Large intestine (tissue), 12 donors: ENCODE data around the gene TRAPPC13. TPM values are rescaled to one million over a fixed set of nuclear protein-coding genes. Genes with fewer than 3 reads are reported as not detected.
"Not testable (repeated sequence)": the region's sequence is repeated elsewhere in the genome, so short reads cannot be mapped to it uniquely, and the experiment has no call there.

Experiments
- DNase-seq, 2 donors: peaks; one replicate each; pipeline versions ENCODE4 v3.0.0 to v3.0.0-alpha.2; 2013
- H3K27ac ChIP-seq: one replicate; pipeline ENCODE4 v1.5.1; 2013; ENCODE audit warnings: low read length
- H3K27me3 ChIP-seq: 2 replicates; pipeline ENCODE4 v1.6.1; 2013; ENCODE audit warnings: low read length; ENCODE audit not compliant: control insufficient read depth, insufficient read depth
- H3K36me3 ChIP-seq: 2 replicates; pipeline ENCODE4 v1.6.1; 2013; ENCODE audit warnings: low read length; ENCODE audit not compliant: control insufficient read depth, insufficient read depth
- H3K4me1 ChIP-seq: one replicate; pipeline ENCODE4 v1.6.1; 2013; ENCODE audit warnings: low read length; ENCODE audit not compliant: control insufficient read depth, insufficient read depth
- H3K4me3 ChIP-seq: one replicate; pipeline ENCODE4 v1.5.1; 2013; ENCODE audit warnings: low read length
- H3K9me3 ChIP-seq: one replicate; pipeline ENCODE4 v1.6.1; 2013; ENCODE audit warnings: mild to moderate bottlenecking, low read depth, low read length, moderate library complexity; ENCODE audit not compliant: control insufficient read depth
- WGBS: methylation state at CpG from one replicate; pipeline ENCODE4 v1.1.5; 2013; ENCODE audit warnings: low lambda C conversion rate; ENCODE audit not compliant: insufficient coverage; 5-methylcytosine and 5-hydroxymethylcytosine counted together
- long read RNA-seq, 11 donors: transcript quantifications; one replicate each; lab custom pipeline, GENCODE V29; 2026
- polyA plus RNA-seq: library from polyadenylated mRNA; unstranded; fragments of 120-200 nt; gene quantifications from one replicate; pipeline ENCODE4 v1.2.1, GENCODE V29; 2013

The TRAPPC13 gene
- polyA plus RNA-seq = 22.4 TPM
- long read RNA-seq, donor 1, partial matches to known transcripts = 0 of 1 reads
- long read RNA-seq, donor 1, other reads (novel, unspliced or antisense) = 0 of 1 reads
- long read RNA-seq, donor 2, partial matches to known transcripts = 0 of 8 reads
- long read RNA-seq, donor 2, other reads (novel, unspliced or antisense) = 0 of 8 reads
- long read RNA-seq, donor 3, partial matches to known transcripts = 0 of 6 reads
- long read RNA-seq, donor 3, other reads (novel, unspliced or antisense) = 0 of 6 reads
- long read RNA-seq, donor 4 = 0 reads
- long read RNA-seq, donor 5, partial matches to known transcripts = 0 of 2 reads
- long read RNA-seq, donor 5, other reads (novel, unspliced or antisense) = 0 of 2 reads
- long read RNA-seq, donor 6, partial matches to known transcripts = 26 of 30 reads
- long read RNA-seq, donor 6, other reads (novel, unspliced or antisense) = 0 of 30 reads
- long read RNA-seq, donor 7, partial matches to known transcripts = 0 of 1 reads
- long read RNA-seq, donor 7, other reads (novel, unspliced or antisense) = 0 of 1 reads
- long read RNA-seq, donor 8, partial matches to known transcripts = 6 of 14 reads
- long read RNA-seq, donor 8, other reads (novel, unspliced or antisense) = 0 of 14 reads
- long read RNA-seq, donor 9, partial matches to known transcripts = 0 of 4 reads
- long read RNA-seq, donor 9, other reads (novel, unspliced or antisense) = 0 of 4 reads
- long read RNA-seq, donor 10, partial matches to known transcripts = 0 of 10 reads
- long read RNA-seq, donor 10, other reads (novel, unspliced or antisense) = 6 of 10 reads
- long read RNA-seq, donor 11 = 0 reads

DNA sequence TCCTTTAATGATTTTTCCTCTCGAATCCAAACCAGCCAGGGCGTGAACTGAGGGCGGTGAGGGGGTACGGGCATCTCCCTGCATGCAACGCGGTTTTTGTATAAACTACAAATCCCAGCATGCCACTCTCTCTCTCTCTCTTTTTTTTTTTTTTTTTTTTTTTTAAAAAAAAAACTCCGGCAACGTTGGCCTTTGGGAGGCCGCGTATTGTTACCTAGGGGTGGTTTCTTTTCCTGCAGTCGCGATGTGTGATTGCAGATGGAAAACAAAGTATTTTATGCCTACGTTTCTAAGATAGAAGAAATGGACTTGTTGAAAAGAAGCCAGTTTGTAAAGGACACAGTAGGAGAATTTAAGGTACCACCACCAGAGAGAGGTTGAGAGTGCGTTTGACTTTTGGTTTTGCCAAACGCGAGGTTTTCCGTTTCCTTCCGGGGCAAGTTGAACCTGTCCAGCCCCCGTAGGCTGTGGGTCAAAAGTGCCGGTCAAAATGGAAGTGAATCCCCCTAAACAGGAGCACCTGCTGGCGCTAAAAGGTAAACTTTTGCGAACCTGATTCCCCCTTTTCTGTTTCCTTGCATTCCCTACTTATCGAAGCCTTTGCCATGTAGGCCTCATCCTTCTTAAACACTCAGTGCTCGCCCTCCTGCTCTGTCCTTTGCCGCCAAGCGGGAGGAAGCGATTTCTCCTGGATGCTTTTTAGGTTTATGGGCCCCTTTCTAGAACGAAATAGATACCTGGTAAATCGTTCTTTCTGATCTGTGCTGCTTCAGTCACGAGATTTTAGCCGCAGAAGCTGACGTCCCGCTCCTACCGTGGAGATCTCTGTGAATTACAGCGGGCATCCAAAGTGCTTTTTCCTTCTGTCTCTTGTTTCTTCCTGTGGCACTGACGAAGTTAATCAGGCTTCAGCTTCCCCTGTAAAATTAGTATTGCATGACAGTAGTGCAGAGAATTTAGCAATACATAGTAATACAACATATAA, at the start of gene TRAPPC13, which contains the start of gene SHLD3:
TSS of gene TRAPPC13 (plus strand) at position 457 of the 985 bp plus-strand sequence. CDS start at position 491, 34 bp downstream.
TSS of gene SHLD3 (plus strand) at position 457 of the 985 bp plus-strand sequence. CDS start 4,561 bp downstream, outside the sequence.
- H3K4me1 ChIP-seq = peaks cover 4% of the 10 kb centered on the region
- peak within 1 kb of the TSS; percentile 88 for H3K4me3 ChIP-seq
- no peaks in the 10 kb centered on the region for H3K9me3 ChIP-seq
- WGBS = 0% methylated on average over 1 of the region's 36 CpGs
- H3K36me3 ChIP-seq = peaks cover 7% of the 10 kb centered on the region
- peak within 1 kb of the TSS; percentile 86 for H3K27ac ChIP-seq
- peak; percentile 84 to 96 for DNase-seq
- no peaks in the 10 kb centered on the region for H3K27me3 ChIP-seq

GRCh38 chr5:65577141-65577540, 47.7 kb upstream of the TRAPPC13 start:
- Histone ChIP-seq H3K9me3 (no peaks in the 10 kb centered on the region), H3K4me1 (no peaks in the 10 kb centered on the region), H3K27me3 (no peaks in the 10 kb centered on the region), H3K4me3 (no peak overlapping the region), H3K36me3 (peaks cover 42% of the 10 kb centered on the region), H3K27ac (no peak overlapping the region)
- DNase-seq = no peak

DNA sequence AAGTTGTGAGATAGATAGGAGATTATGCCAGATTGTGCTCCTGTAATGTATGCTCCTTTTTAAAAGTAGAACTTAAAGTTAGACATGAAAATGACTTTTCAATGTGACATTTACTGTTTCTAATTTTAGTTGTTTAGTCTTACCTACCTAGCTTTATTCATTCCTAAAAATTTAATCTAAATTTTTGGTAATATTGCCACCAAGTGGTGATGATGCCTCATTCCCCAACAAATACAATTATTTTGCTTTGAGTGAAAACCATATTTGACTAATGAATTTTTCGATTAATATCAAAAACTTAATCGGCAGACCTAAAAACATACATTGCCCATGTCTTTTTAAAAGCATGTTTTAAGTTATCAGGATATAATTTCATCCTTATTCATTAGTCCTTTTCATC, 36.1 kb upstream of the TRAPPC13 start:
- Histone ChIP-seq H3K27ac (no peak overlapping the region), H3K27me3 (no peaks in the 10 kb centered on the region), H3K9me3 (no peaks in the 10 kb centered on the region), H3K36me3 (peaks cover 55% of the 10 kb centered on the region), H3K4me1 (no peaks in the 10 kb centered on the region), H3K4me3 (no peak overlapping the region)
- no peak for DNase-seq
- 100% methylated on average over 2 of the region's 2 CpGs for whole genome bisulfite sequencing

GRCh38 chr5:65601761-65602160, 23.1 kb upstream of the TRAPPC13 start:
- H3K9me3 ChIP-seq, DNase-seq, H3K27ac ChIP-seq, H3K4me3 ChIP-seq, H3K27me3 ChIP-seq, H3K4me1 ChIP-seq: not testable (repeated sequence)
- WGBS = no CpG with 5 or more reads among the region's 1 CpG
- peaks cover 58% of the 10 kb centered on the region for H3K36me3 ChIP-seq

GRCh38 chr5:65611524-65611923, 13.3 kb upstream of the TRAPPC13 start:
- peaks cover 9% of the 10 kb centered on the region for H3K4me1 ChIP-seq
- DNase-seq = peak; percentile 87 to 92
- H3K27ac ChIP-seq = peak overlapping the region; percentile 80
- 40% methylated on average over 1 of the region's 3 CpGs for WGBS
- peaks cover 46% of the 10 kb centered on the region for H3K36me3 ChIP-seq
- no peak overlapping the region for H3K4me3 ChIP-seq
- no peaks in the 10 kb centered on the region for H3K9me3 ChIP-seq
- H3K27me3 ChIP-seq = no peaks in the 10 kb centered on the region

- peak overlapping the region; percentile 80 for H3K27ac ChIP-seq
Measured at GRCh38 chr5:65612298-65612907, 12.4 kb upstream of the TRAPPC13 start.

DNA sequence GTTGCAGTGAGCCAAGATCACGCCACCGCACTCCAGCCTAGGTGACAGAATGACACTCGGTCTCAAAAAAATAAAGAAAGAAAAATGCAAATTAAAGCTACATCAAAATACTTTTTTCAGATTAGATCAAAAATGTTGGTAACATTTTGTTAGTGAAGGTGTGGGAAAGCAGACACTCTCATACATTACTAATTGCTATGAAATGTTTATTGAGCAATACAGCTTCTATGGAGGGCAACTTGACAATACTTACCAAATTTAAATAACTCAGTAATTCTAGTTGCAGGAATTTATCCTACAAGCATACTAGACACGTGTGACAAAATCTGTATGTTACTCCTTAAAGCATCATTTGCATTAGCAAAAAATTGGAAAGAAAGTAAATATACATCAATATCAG, 4.8 kb upstream of the TRAPPC13 start:
- Histone ChIP-seq H3K27me3 (no peaks in the 10 kb centered on the region), H3K9me3 (no peaks in the 10 kb centered on the region), H3K4me1 (no peaks in the 10 kb centered on the region), H3K4me3 (no peak overlapping the region), H3K36me3 (peaks cover 11% of the 10 kb centered on the region), H3K27ac (no peak overlapping the region)
- no peak for DNase-seq
- no CpG with 5 or more reads among the region's 4 CpGs for WGBS

More at GRCh38 chr5:65612298-65612907, 12.4 kb upstream of the TRAPPC13 start:
- H3K4me3 ChIP-seq = no peak overlapping the region
- 82% methylated on average over 2 of the region's 4 CpGs for WGBS
- H3K4me1 ChIP-seq = peaks cover 9% of the 10 kb centered on the region
- no peaks in the 10 kb centered on the region for H3K9me3 ChIP-seq
- no peaks in the 10 kb centered on the region for H3K27me3 ChIP-seq
- H3K36me3 ChIP-seq = peaks cover 44% of the 10 kb centered on the region
- peak in 1 of 2 donors; percentile 40 for DNase-seq

DNA sequence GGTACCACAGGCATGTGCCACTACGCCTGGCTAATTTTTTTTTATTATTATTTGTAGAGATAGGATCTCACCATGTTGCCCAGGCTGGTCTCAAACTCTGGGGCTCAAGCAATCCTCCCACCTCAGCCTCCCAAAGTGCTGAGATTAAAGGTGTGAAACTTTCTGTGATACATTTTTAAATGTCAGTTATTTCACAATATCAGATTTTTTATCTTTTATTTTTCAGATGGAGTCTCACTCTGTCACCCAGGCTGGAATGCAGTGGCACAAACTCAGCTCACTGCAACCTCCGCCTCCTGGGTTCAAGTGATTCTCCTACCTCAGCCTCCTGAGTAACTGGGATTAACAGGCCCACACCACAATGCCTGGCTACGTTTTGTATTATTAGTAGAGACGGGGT, 2.9 kb upstream of the TRAPPC13 start:
- not testable (repeated sequence) for H3K36me3 ChIP-seq, H3K9me3 ChIP-seq, H3K4me3 ChIP-seq, H3K27me3 ChIP-seq, H3K4me1 ChIP-seq, DNase-seq, H3K27ac ChIP-seq
- no CpG with 5 or more reads among the region's 4 CpGs for WGBS

- no CpG with 5 or more reads among the region's 9 CpGs for WGBS
- no peak for DNase-seq
- peak overlapping the region; percentile 86 for H3K27ac ChIP-seq
- H3K9me3 ChIP-seq = no peaks in the 10 kb centered on the region
- no peaks in the 10 kb centered on the region for H3K36me3 ChIP-seq
- no peaks in the 10 kb centered on the region for H3K27me3 ChIP-seq
- peak overlapping the region; percentile 88 for H3K4me3 ChIP-seq
- H3K4me1 ChIP-seq = peaks cover 4% of the 10 kb centered on the region
Measured at GRCh38 chr5:65623482-65623881, 1.3 kb upstream of the TRAPPC13 start.
